Measurements from ENCODE around the gene CPLX4. TPM values are rescaled to one million over a fixed set of nuclear protein-coding genes. Genes with fewer than 3 reads are reported as not detected.

The CPLX4 gene
- total RNA-seq, 1 donor from 2014 or later, result 2.2 TPM

- no peak for TF ChIP-seq EZH2phosphoT487 (IDR thresholded peaks at IDR 0.05)
- TF ChIP-seq EZH2 (IDR thresholded peaks at IDR 0.05), result no peak
- no peak for TF ChIP-seq CTCF (IDR thresholded peaks at IDR 0.05)
- Histone ChIP-seq H3K9ac (no peak overlapping the region), H3K27ac (no peak overlapping the region), H3K4me1 (peaks cover 45% of the 10 kb centered on the region), H3F3A (ENCODE audit: low read depth) (peaks cover 72% of the 10 kb centered on the region), H4K20me1 (ENCODE audit: low read depth) (peaks cover 66% of the 10 kb centered on the region), H3K27me3 (peaks cover 99% of the 10 kb centered on the region), H3K4me3 (no peak overlapping the region), H3K9me3 (ENCODE audit: low read depth) (no peaks in the 10 kb centered on the region), H3K36me3 (peaks cover 23% of the 10 kb centered on the region), H3K4me2 (no peak overlapping the region), H3K79me2 (ENCODE audit: low read depth) (peaks cover 22% of the 10 kb centered on the region), H2AFZ (replicated peaks) (no peak overlapping the region)
- peaks cover 17% of the 10 kb centered on the region for H3K4me1 Mint-ChIP-seq
- H3K27me3 Mint-ChIP-seq (ENCODE audit: insufficient read depth, low read depth), result peaks cover 88% of the 10 kb centered on the region
- H3K27ac Mint-ChIP-seq, result no peak overlapping the region
- DNase-seq (ENCODE audit: low spot score), result no peak
- H3K4me3 Mint-ChIP-seq, result no peak overlapping the region
- no peaks in the 10 kb centered on the region for H3K36me3 Mint-ChIP-seq
- peaks cover 7% of the 10 kb centered on the region for H3K9me3 Mint-ChIP-seq
Measured at GRCh38 chr18:59266459-59266858, 52.0 kb downstream of the CPLX4 start.

- H3K27ac Mint-ChIP-seq, result no peak overlapping the region
- peaks cover 17% of the 10 kb centered on the region for H3K4me1 Mint-ChIP-seq
- Histone ChIP-seq H3F3A (ENCODE audit: low read depth) (peaks cover 67% of the 10 kb centered on the region), H3K4me1 (peaks cover 41% of the 10 kb centered on the region), H3K27me3 (peaks cover 98% of the 10 kb centered on the region), H3K27ac (no peak overlapping the region), H3K36me3 (peaks cover 20% of the 10 kb centered on the region), H3K4me3 (peak overlapping the region; percentile 46), H2AFZ (replicated peaks) (no peak overlapping the region), H3K79me2 (ENCODE audit: low read depth) (peaks cover 17% of the 10 kb centered on the region), H3K9me3 (ENCODE audit: low read depth) (no peaks in the 10 kb centered on the region), H3K4me2 (peak overlapping the region; percentile 63), H3K9ac (no peak overlapping the region), H4K20me1 (ENCODE audit: low read depth) (peaks cover 61% of the 10 kb centered on the region)
- H3K4me3 Mint-ChIP-seq, result no peak overlapping the region
- TF ChIP-seq CTCF (IDR thresholded peaks at IDR 0.05) (no peak), EZH2 (IDR thresholded peaks at IDR 0.05) (no peak), EZH2phosphoT487 (IDR thresholded peaks at IDR 0.05) (no peak)
- DNase-seq (ENCODE audit: low spot score), result no peak
- peaks cover 7% of the 10 kb centered on the region for H3K9me3 Mint-ChIP-seq
- no peaks in the 10 kb centered on the region for H3K36me3 Mint-ChIP-seq
- peaks cover 84% of the 10 kb centered on the region for H3K27me3 Mint-ChIP-seq (ENCODE audit: insufficient read depth, low read depth)
Measured at GRCh38 chr18:59265974-59266369, 52.5 kb downstream of the CPLX4 start.

- Histone ChIP-seq H3K27me3 (peaks cover 97% of the 10 kb centered on the region), H3K4me2 (peak overlapping the region; percentile 63), H3K79me2 (ENCODE audit: low read depth) (peaks cover 12% of the 10 kb centered on the region), H4K20me1 (ENCODE audit: low read depth) (peaks cover 56% of the 10 kb centered on the region), H3K27ac (no peak overlapping the region), H3F3A (ENCODE audit: low read depth) (peaks cover 63% of the 10 kb centered on the region), H3K36me3 (peaks cover 14% of the 10 kb centered on the region), H2AFZ (replicated peaks) (no peak overlapping the region), H3K4me1 (peaks cover 35% of the 10 kb centered on the region), H3K9ac (no peak overlapping the region), H3K9me3 (ENCODE audit: low read depth) (no peaks in the 10 kb centered on the region), H3K4me3 (peak overlapping the region; percentile 46)
- H3K36me3 Mint-ChIP-seq, result no peaks in the 10 kb centered on the region
- H3K4me1 Mint-ChIP-seq, result peaks cover 17% of the 10 kb centered on the region
- peaks cover 82% of the 10 kb centered on the region for H3K27me3 Mint-ChIP-seq (ENCODE audit: insufficient read depth, low read depth)
- peak; percentile 88 for DNase-seq (ENCODE audit: low spot score)
- peaks cover 9% of the 10 kb centered on the region for H3K9me3 Mint-ChIP-seq
- H3K27ac Mint-ChIP-seq, result no peak overlapping the region
- TF ChIP-seq CTCF (IDR thresholded peaks at IDR 0.05) (no peak), EZH2 (IDR thresholded peaks at IDR 0.05) (peak; percentile 78), EZH2phosphoT487 (IDR thresholded peaks at IDR 0.05) (no peak)
- peak overlapping the region; percentile 41 for H3K4me3 Mint-ChIP-seq
Measured at GRCh38 chr18:59265246-59265973, 53.0 kb downstream of the CPLX4 start.
